ENCODE measurements around the gene STYK1. TPM values are rescaled to one million over a fixed set of nuclear protein-coding genes. Genes with fewer than 3 reads are reported as not detected.

STYK1 gene
- total and polyA plus RNA-seq, 9 of the 15 experiments (the other 6 are each of a cell fraction or from before 2014, with no cell fraction given) = 0.31 to 1.8 (median 0.64) TPM

DNA sequence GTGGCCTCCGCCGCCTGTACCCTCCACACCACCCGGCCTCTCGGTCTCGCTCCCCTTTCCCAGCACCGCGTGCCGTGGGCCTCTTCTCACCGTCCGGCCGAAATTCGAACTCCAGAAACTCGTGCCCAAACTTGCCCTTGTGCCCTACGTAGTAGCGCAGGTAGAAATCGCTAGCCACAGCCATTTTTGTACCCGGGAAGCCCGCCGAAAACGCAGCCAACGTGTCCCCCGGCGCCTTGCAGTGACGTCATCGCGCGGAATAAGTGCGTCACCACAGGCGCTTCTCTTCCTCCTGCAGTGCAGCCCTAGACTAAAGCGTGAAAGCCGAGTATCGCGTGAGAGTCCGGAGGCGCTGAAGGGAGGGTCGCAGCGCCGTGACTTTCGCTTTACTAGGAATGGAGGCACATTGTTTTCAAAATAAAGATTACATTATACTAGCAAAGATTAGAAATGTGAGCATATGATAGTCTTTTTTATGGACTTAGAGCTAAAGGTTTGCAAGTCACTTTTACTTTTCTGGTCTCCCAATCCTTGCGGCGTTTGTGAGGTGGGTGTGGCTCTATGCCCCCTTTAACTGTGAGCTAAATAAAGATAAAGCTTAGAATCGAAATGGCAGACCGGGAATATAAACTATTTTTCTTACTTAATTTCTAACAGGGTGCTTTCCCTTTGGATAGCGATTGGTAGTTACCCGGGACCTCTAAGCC is 60.4 kb downstream of the STYK1 start, which contains the start of gene MAGOHB (continued):
- TF ChIP-seq, protein P1, sequence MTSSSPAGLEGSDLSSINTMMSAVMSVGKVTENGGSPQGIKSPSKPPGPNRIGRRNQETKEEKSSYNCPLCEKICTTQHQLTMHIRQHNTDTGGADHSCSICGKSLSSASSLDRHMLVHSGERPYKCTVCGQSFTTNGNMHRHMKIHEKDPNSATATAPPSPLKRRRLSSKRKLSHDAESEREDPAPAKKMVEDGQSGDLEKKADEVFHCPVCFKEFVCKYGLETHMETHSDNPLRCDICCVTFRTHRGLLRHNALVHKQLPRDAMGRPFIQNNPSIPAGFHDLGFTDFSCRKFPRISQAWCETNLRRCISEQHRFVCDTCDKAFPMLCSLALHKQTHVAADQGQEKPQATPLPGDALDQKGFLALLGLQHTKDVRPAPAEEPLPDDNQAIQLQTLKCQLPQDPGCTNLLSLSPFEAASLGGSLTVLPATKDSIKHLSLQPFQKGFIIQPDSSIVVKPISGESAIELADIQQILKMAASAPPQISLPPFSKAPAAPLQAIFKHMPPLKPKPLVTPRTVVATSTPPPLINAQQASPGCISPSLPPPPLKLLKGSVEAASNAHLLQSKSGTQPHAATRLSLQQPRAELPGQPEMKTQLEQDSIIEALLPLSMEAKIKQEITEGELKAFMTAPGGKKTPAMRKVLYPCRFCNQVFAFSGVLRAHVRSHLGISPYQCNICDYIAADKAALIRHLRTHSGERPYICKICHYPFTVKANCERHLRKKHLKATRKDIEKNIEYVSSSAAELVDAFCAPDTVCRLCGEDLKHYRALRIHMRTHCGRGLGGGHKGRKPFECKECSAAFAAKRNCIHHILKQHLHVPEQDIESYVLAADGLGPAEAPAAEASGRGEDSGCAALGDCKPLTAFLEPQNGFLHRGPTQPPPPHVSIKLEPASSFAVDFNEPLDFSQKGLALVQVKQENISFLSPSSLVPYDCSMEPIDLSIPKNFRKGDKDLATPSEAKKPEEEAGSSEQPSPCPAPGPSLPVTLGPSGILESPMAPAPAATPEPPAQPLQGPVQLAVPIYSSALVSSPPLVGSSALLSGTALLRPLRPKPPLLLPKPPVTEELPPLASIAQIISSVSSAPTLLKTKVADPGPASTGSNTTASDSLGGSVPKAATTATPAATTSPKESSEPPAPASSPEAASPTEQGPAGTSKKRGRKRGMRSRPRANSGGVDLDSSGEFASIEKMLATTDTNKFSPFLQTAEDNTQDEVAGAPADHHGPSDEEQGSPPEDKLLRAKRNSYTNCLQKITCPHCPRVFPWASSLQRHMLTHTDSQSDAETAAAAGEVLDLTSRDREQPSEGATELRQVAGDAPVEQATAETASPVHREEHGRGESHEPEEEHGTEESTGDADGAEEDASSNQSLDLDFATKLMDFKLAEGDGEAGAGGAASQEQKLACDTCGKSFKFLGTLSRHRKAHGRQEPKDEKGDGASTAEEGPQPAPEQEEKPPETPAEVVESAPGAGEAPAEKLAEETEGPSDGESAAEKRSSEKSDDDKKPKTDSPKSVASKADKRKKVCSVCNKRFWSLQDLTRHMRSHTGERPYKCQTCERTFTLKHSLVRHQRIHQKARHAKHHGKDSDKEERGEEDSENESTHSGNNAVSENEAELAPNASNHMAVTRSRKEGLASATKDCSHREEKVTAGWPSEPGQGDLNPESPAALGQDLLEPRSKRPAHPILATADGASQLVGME (CRISPR knock-in tag; IDR thresholded peaks at IDR 0.05) = no peak
- TF ChIP-seq ZFP91 (CRISPR knock-in tag; IDR thresholded peaks at IDR 0.05) = no peak
- TF ChIP-seq E2F1 (CRISPR knock-in tag; IDR thresholded peaks at IDR 0.05) = peak; percentile 73
- TF ChIP-seq ZNF311 (CRISPR knock-in tag; IDR thresholded peaks at IDR 0.05) = no peak
- TF ChIP-seq, protein P2, sequence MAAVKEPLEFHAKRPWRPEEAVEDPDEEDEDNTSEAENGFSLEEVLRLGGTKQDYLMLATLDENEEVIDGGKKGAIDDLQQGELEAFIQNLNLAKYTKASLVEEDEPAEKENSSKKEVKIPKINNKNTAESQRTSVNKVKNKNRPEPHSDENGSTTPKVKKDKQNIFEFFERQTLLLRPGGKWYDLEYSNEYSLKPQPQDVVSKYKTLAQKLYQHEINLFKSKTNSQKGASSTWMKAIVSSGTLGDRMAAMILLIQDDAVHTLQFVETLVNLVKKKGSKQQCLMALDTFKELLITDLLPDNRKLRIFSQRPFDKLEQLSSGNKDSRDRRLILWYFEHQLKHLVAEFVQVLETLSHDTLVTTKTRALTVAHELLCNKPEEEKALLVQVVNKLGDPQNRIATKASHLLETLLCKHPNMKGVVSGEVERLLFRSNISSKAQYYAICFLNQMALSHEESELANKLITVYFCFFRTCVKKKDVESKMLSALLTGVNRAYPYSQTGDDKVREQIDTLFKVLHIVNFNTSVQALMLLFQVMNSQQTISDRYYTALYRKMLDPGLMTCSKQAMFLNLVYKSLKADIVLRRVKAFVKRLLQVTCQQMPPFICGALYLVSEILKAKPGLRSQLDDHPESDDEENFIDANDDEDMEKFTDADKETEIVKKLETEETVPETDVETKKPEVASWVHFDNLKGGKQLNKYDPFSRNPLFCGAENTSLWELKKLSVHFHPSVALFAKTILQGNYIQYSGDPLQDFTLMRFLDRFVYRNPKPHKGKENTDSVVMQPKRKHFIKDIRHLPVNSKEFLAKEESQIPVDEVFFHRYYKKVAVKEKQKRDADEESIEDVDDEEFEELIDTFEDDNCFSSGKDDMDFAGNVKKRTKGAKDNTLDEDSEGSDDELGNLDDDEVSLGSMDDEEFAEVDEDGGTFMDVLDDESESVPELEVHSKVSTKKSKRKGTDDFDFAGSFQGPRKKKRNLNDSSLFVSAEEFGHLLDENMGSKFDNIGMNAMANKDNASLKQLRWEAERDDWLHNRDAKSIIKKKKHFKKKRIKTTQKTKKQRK (IDR thresholded peaks at IDR 0.05; ENCODE audit: borderline replicate concordance, low read depth, low read length) = no peak
- TF ChIP-seq LEF1 (IDR thresholded peaks at IDR 0.05) = no peak
- TF ChIP-seq U2AF2 (optimal IDR thresholded peaks at IDR 0.05; ENCODE audit: low read depth, low read length) = no peak
- no peak for TF ChIP-seq ZC3H4 (CRISPR knock-in tag; IDR thresholded peaks at IDR 0.05; ENCODE audit: borderline replicate concordance)
- TF ChIP-seq PTRF (tag; IDR thresholded peaks at IDR 0.05) = no peak
- TF ChIP-seq, protein P3, sequence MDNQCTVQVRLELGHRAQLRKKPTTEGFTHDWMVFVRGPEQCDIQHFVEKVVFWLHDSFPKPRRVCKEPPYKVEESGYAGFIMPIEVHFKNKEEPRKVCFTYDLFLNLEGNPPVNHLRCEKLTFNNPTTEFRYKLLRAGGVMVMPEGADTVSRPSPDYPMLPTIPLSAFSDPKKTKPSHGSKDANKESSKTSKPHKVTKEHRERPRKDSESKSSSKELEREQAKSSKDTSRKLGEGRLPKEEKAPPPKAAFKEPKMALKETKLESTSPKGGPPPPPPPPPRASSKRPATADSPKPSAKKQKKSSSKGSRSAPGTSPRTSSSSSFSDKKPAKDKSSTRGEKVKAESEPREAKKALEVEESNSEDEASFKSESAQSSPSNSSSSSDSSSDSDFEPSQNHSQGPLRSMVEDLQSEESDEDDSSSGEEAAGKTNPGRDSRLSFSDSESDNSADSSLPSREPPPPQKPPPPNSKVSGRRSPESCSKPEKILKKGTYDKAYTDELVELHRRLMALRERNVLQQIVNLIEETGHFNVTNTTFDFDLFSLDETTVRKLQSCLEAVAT (IDR thresholded peaks at IDR 0.05) = peak in 1 of 2 experiments; percentile 75; a peak in 1 of 4 replicates
- no peak for TF ChIP-seq ZBTB7A (IDR thresholded peaks at IDR 0.05; ENCODE audit: borderline replicate concordance, control insufficient read depth, low read depth, low read length)

All from K562 (cell line).